Fibroblast of villous mesenchyme (primary cell): ENCODE data around the gene ARPC1A. TPM values are rescaled to one million over a fixed set of nuclear protein-coding genes. Genes with fewer than 3 reads are reported as not detected.
"Not testable (repeated sequence)": the region's sequence is repeated elsewhere in the genome, so short reads cannot be mapped to it uniquely, and the experiment has no call there.

Experiments used
- DNase-seq: peaks from one replicate; pipeline ENCODE4 v3.0.0-alpha.2; 2010; ENCODE audit warnings: low read depth
- H3K4me3 ChIP-seq: 2 replicates; pipeline ENCODE4 v1.5.1; 2011; ENCODE audit warnings: low read depth, mild to moderate bottlenecking, low read length
- total RNA-seq: library from RNA; depleted of rRNA; stranded (reverse); fragments of >200 nt; gene quantifications from 2 replicates; pipeline ENCODE4 v1.2.3, GENCODE V29; 2012
- TF ChIP-seq, protein P1 (sequence below): IDR thresholded peaks from 2 replicates; pipeline ENCODE4 v1.5.1; 2012; ENCODE audit warnings: low read depth, mild to moderate bottlenecking, low read length; ENCODE audit not compliant: insufficient read depth

Gene ARPC1A
- total RNA-seq, 1 donor, result 158 TPM

DNA sequence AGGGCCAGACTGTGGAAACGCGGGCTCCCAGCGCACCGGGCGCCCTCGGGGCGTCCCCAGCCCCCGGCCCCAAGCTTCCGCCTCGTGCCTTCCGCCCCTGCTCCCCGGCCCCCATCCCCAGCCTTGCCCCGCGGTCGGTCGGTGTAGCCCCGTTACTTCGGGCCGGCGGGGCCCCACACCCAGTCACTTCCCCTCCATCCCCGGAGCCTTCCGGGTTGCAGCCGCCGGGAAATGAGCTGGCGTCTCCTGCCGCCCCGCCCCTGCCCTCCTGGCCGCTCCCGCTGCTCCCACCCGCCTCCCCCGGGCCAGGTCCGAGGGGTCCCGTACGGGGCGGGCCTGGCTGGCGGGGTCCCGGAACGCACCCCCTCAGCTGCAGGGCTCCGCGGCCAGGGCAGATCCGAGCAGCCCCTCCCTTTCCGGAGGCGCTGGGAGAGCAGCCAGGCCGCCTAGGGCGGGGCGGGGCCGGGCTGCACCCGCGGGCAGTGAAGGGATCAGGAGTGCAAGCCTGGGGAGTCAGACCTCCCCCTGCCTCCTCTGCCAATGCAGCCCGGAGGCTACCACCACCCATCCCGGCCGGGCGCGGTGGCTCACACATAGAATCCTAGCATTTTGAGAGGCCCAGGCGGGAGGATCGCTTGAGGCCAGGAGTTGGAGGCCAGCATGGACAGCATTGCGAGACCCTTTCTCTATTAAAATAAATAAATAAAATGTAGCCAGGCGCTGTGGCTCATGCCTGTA is 49.5 kb downstream of the ARPC1A start:
- TF ChIP-seq, protein P1, sequence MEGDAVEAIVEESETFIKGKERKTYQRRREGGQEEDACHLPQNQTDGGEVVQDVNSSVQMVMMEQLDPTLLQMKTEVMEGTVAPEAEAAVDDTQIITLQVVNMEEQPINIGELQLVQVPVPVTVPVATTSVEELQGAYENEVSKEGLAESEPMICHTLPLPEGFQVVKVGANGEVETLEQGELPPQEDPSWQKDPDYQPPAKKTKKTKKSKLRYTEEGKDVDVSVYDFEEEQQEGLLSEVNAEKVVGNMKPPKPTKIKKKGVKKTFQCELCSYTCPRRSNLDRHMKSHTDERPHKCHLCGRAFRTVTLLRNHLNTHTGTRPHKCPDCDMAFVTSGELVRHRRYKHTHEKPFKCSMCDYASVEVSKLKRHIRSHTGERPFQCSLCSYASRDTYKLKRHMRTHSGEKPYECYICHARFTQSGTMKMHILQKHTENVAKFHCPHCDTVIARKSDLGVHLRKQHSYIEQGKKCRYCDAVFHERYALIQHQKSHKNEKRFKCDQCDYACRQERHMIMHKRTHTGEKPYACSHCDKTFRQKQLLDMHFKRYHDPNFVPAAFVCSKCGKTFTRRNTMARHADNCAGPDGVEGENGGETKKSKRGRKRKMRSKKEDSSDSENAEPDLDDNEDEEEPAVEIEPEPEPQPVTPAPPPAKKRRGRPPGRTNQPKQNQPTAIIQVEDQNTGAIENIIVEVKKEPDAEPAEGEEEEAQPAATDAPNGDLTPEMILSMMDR, result no peak
- H3K4me3 ChIP-seq, result peak overlapping the region; percentile 78
- peak; percentile 68 for DNase-seq

DNA sequence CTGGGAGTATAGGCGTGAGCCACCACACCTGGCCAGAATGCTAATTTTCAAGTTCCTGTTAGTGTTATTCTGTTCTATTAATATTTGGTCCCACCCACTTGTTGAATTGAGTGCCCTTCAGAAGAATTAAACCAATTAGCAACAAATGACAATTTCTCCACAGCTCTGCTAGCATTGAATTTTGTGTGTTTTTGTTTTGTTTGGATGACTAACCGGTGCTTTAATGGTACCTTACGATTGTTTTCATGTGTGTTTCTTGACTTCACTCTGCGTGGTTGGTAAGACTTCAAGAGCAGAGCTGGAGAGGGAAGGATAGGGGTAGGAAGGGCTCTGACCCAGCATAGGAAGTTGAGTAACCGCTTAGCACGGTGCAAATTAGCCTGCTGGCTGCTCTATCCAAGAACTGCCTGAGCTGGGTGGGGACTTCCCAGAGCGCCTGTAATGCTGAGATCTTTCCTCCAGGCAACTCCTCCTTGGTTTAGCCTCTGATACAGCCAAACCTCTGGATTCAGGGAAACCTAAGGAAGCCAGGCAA is 53.4 kb downstream of the ARPC1A start:
- H3K4me3 ChIP-seq, result peak overlapping the region; percentile 33
- DNase-seq, result peak; percentile 93
- TF ChIP-seq, protein P1, result no peak

DNA sequence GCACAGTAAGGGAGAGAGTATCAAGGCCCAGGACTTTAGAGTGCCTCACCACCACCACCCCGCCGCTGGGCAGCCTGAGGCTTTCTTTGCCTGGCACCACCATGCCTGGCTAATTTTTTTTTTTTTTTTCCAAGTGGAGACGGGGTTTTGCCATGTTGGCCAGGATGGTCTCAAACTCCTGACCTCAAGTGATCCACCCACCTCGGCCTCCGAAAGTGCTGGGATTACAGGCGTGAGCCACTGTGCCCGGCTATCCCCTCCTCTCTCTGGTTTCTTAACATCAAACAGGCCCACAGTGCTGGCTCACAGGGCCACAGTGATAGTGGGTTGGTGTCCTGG is 54.0 kb downstream of the ARPC1A start:
- not testable (repeated sequence) for DNase-seq
- H3K4me3 ChIP-seq, result peak overlapping the region; percentile 33

DNA sequence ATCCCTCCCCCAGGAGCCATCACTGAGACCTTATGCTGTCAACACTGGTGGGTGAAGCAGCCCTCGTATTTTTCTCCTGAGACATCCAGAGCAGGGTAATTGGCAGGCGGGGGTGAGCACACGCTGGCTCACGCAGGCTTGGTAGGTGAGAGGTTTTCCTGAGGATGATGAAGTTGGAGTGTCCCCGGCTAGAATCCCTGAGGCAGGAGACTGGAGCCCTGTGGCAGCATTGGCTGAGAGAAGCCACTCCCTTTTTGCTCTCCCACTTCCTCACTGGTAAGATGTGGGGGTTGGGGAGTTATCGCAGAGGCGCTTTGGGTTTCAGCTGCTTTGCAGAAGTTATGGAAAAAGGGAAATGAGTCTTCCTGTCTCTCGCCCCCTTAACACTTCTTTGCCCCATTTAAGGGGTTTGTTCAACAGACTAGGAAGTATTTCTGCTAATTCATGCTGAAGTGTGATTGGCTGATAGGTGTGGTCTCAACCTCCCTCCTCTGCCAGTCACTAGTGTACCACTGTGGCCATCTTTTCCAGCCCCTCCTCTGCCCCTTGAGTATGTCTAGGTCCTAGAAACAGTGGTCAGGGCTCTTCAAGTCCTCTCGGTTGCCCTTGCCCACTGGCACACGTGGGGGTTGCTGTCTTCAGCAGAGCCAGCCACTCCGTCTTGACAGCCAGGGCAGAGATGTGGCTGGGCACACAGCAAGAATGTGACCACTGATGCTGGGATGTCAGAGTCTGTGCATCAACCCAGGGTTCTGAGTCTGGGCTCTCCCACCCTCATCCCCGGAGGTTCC is 54.5 kb downstream of the ARPC1A start:
- DNase-seq, result peak; percentile 48
- peak overlapping the region; percentile 33 for H3K4me3 ChIP-seq
- TF ChIP-seq, protein P1, result no peak

DNA sequence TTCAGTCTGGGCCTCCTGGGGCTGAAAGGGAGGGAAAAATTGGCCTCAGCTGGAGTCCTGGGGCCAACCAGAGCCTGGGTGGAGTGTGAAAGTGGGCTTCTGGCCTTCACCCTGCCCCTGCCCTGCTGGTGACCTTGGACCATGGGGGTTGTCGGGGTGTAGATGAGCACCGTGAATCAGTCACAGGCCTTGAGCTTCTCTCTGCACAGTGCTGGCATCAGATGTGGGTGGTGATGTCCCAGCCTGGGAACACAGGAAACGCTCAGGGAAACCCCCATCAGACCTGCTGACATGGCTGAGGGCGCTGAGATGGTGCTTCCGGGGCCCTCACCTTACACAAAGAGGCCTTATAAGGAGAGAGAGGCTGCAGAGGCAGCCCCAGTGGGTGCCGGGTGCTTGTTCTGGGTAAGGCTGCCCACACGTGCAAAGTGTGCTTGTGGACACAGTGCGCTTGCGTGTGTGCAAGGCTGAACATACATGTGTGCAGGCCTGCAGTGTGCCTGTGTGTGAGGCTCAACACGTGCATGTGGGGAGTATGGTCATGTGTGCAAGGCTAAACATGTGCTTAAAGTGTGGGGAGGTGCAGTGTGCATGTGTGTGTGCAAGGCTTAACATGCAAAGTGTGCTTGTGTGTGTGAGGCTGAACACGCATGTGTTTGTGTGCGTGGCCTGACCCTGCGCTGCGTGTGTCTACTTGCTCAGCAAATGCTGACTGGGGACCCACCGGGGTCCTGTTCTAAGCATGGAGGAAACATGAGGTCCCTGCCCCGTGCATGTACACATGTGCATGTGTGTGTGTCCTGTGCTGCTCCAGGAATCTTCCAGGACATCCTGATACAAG is 55.3 kb downstream of the ARPC1A start:
- no peak overlapping the region for H3K4me3 ChIP-seq
- DNase-seq, result no peak
- TF ChIP-seq, protein P1, result no peak

DNA sequence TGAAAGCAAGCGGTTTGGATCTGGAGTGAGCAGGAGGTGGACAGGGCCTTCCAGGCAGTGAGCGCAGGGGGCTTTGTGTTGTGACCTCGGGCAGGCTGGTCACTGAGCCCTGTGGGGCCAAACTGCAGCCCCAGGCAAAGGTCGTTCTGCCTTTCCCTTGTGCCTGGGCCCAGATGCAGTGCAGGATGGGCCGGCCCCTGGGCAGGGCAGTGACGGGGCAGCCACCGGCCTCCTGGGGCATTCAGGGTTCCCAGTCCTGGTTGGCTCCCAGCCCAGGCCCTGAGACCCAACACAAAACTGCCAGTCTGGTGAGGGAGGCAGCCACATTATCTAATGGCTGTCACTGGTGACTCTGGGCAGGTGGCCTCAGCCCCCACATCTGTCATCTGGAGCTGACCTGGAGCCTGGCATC is 56.0 kb downstream of the ARPC1A start:
- no peak for DNase-seq

More for the DNA sequence above, 56.0 kb downstream of the ARPC1A start:
- no peak overlapping the region for H3K4me3 ChIP-seq
- TF ChIP-seq, protein P1, result no peak
